Stomach (tissue), 9 donors: Measurements from ENCODE around the gene TCF3. TPM values are rescaled to one million over a fixed set of nuclear protein-coding genes. Genes with fewer than 3 reads are reported as not detected.
A peak's percentile ranks its signal among the peaks of the same experiment; 100 is the strongest.
"Not testable (repeated sequence)": the region's sequence is repeated elsewhere in the genome, so short reads cannot be mapped to it uniquely, and the experiment has no call there.

Experiments used
- DNase-seq, 2 donors: peaks; one replicate each; pipeline versions ENCODE4 v3.0.0 to v3.0.0-alpha.2; 2013 to 2019
- H3K27ac ChIP-seq, 5 donors: fragments of 200-600 bp in 4 of 5; sonication (generic) in 4 of 5; one replicate each; pipeline ENCODE4 v1.5.1; 2013 to 2019; ENCODE audit warnings: mild to moderate bottlenecking in 1 of 5, moderate library complexity in 1 of 5
- H3K27me3 ChIP-seq, 3 donors: fragments of 200-600 bp; sonication (generic); one replicate each; pipeline ENCODE4 v1.5.1; 2017 to 2019; ENCODE audit warnings: mixed run types in 1 of 3
- H3K36me3 ChIP-seq, 4 donors: fragments of 200-600 bp; sonication (generic); 1 replicate in 3 of 4; 2 replicates in 1 of 4; pipeline ENCODE4 v1.5.1; 2016 to 2019
- H3K4me1 ChIP-seq, 4 donors: fragments of 200-600 bp; sonication (generic); one replicate each; pipeline ENCODE4 v1.5.1; 2016 to 2019
- H3K4me3 ChIP-seq, 4 donors: fragments of 200-600 bp; sonication (generic) in 3 of 4; one replicate each; pipeline ENCODE4 v1.5.1; 2016 to 2019; ENCODE audit warnings: mild to moderate bottlenecking in 1 of 4
- H3K9me3 ChIP-seq, 4 donors: fragments of 200-600 bp; sonication (generic); one replicate each; pipeline ENCODE4 v1.5.1; 2016 to 2019
- CTCF ChIP-seq, 7 experiments: fragments of 450-650 bp in 4 of 7; fragments of 200-600 bp in 3 of 7; sonication (generic) in 3 of 7; IDR thresholded peaks; one replicate each; pipeline ENCODE4 v1.5.1; 2016 to 2019; ENCODE audit warnings: antibody characterized with exemption in 7 of 7, control low read depth in 2 of 7, mild to moderate bottlenecking in 1 of 7
- EP300 ChIP-seq: sonication (generic); formaldehyde crosslinking; IDR thresholded peaks from one replicate; pipeline ENCODE4 v1.6.1; 2017; ENCODE audit warnings: antibody characterized with exemption
- POLR2A ChIP-seq, 4 donors: fragments of 450-650 bp; IDR thresholded peaks; one replicate each; pipeline ENCODE4 v1.6.1; 2016; ENCODE audit warnings: antibody characterized with exemption in 4 of 4, control low read depth in 2 of 4, mild to moderate bottlenecking in 1 of 4, moderate library complexity in 1 of 4
- POLR2AphosphoS5 ChIP-seq, 3 donors: sonication (generic); formaldehyde crosslinking; IDR thresholded peaks; one replicate each; pipeline ENCODE4 v1.6.1; 2016; ENCODE audit warnings: antibody characterized with exemption in 3 of 3
- WGBS, 5 donors: extraction: QIAGEN DNeasy Blood & Tissue Kit in 3 of 5; methylation state at CpG; one replicate each; pipeline versions ENCODE4 v1.1.5 to v1.1.7; 2013 to 2018; 5-methylcytosine and 5-hydroxymethylcytosine counted together
- intact Hi-C: fragments of 100-400 bp; cut with DNase I; formaldehyde crosslinking; loops from one replicate; pipeline ENCODE4 v1.15.1; 2023; ENCODE audit warnings: low total_unique reads
- polyA plus RNA-seq, 3 donors: library from polyadenylated mRNA; stranded (reverse); fragments of 200-250 nt; gene quantifications; one replicate each; pipeline ENCODE4 v1.2.3, GENCODE V29; 2013
- total RNA-seq, 5 donors: library from RNA; depleted of rRNA; stranded (reverse); fragments of >200 nt; gene quantifications; one replicate each; pipeline versions ENCODE4 v1.1.0 to v1.2.3, GENCODE V29; 2014 to 2016
- donor health status: healthy with polysubstance abuse.
- donor health status: Bipolar disorder and iron deficiency.
- donor health status: healthy.

Gene TCF3
- total and polyA plus RNA-seq, 8 donors, result 12.8 to 90.2 (median 34.1) TPM

- Histone ChIP-seq H3K4me3 (peak overlapping the region in 3 of 4 donors; percentile 10 to 38 (median 22)), H3K36me3 (no peaks in the 10 kb centered on the region), H3K27ac (no peak overlapping the region), H3K4me1 (peaks cover 19 to 46% (median 43%) of the 10 kb centered on the region in 4 donors), H3K27me3 (peaks cover 15 to 100% (median 84%) of the 10 kb centered on the region in 3 donors), H3K9me3 (no peaks in the 10 kb centered on the region)
- DNase-seq, result no peak
- intact Hi-C loops, result loop anchor here (5.0 kb wide), 1 partner anchor 124 kb away; no protein-coding TSS in a partner anchor
- 1 to 5% (median 3%) methylated on average over 17 of the region's 17 CpGs for WGBS, 5 donors
- no peak for TF ChIP-seq POLR2AphosphoS5 (IDR thresholded peaks at IDR 0.05)
- no peak for TF ChIP-seq POLR2A (IDR thresholded peaks at IDR 0.05)
- no peak for TF ChIP-seq CTCF (IDR thresholded peaks at IDR 0.05)
- TF ChIP-seq EP300, result no peak
Measured at GRCh38 chr19:1671716-1672037, 19.3 kb upstream of the TCF3 start.

- intact Hi-C loops, result loop anchor here (5.0 kb wide), 1 partner anchor 123 kb away; no protein-coding TSS in a partner anchor
- not testable (repeated sequence) for H3K36me3 ChIP-seq, DNase-seq, H3K9me3 ChIP-seq, H3K27ac ChIP-seq, H3K4me3 ChIP-seq
- Histone ChIP-seq H3K4me1 (peaks cover 15 to 41% (median 35%) of the 10 kb centered on the region in 4 donors), H3K27me3 (peaks cover 11 to 100% (median 74%) of the 10 kb centered on the region in 3 donors)
- WGBS, 5 donors, result 59 to 68% (median 64%) methylated on average over 14 of the region's 14 CpGs
Measured at GRCh38 chr19:1670747-1671146, 18.3 kb upstream of the TCF3 start.

GRCh38 chr19:1668486-1669270 is 16.3 kb upstream of the TCF3 start:
- 7 to 10% (median 8%) methylated on average over 15 to 21 of the region's 21 CpGs for WGBS, 5 donors
- Histone ChIP-seq H3K36me3 (no peaks in the 10 kb centered on the region), H3K27ac (peak overlapping the region in 1 of 5 donors; percentile 42), H3K9me3 (no peaks in the 10 kb centered on the region), H3K4me1 (peaks cover 9 to 34% (median 27%) of the 10 kb centered on the region in 4 donors), H3K27me3 (peaks cover 8 to 90% (median 56%) of the 10 kb centered on the region in 3 donors), H3K4me3 (no peak overlapping the region)
- TF ChIP-seq CTCF (IDR thresholded peaks at IDR 0.05) (no peak), EP300 (no peak), POLR2AphosphoS5 (IDR thresholded peaks at IDR 0.05) (no peak), POLR2A (IDR thresholded peaks at IDR 0.05) (no peak)
- DNase-seq, result peak in 1 of 2 donors; percentile 65
- intact Hi-C loops, result no loop called here

GRCh38 chr19:1668048-1668485 is 15.7 kb upstream of the TCF3 start:
- no peak for DNase-seq
- Histone ChIP-seq H3K27me3 (peaks cover 8 to 84% (median 50%) of the 10 kb centered on the region in 3 donors), H3K4me3 (no peak overlapping the region), H3K36me3 (no peaks in the 10 kb centered on the region), H3K4me1 (peaks cover 9 to 34% (median 27%) of the 10 kb centered on the region in 4 donors), H3K9me3 (no peaks in the 10 kb centered on the region), H3K27ac (peak overlapping the region in 1 of 5 donors; percentile 42)
- TF ChIP-seq POLR2AphosphoS5 (IDR thresholded peaks at IDR 0.05) (no peak), POLR2A (IDR thresholded peaks at IDR 0.05) (no peak), CTCF (IDR thresholded peaks at IDR 0.05) (no peak), EP300 (no peak)
- intact Hi-C loops, result no loop called here
- WGBS, 5 donors, result 35 to 67% (median 50%) methylated on average over 2 of the region's 2 CpGs

- TF ChIP-seq POLR2AphosphoS5 (IDR thresholded peaks at IDR 0.05) (no peak), EP300 (no peak), CTCF (IDR thresholded peaks at IDR 0.05) (no peak), POLR2A (IDR thresholded peaks at IDR 0.05) (no peak)
- peak in 1 of 2 donors; percentile 57 for DNase-seq
- H3K27me3 ChIP-seq, result peaks cover 8 to 63% (median 26%) of the 10 kb centered on the region in 3 donors
Measured at GRCh38 chr19:1665565-1666047, 13.2 kb upstream of the TCF3 start.

More at GRCh38 chr19:1665565-1666047, 13.2 kb upstream of the TCF3 start:
- H3K27ac ChIP-seq, result no peak overlapping the region
- H3K4me1 ChIP-seq, result peaks cover 0 to 19% (median 15%) of the 10 kb centered on the region in 4 donors
- no peaks in the 10 kb centered on the region for H3K36me3 ChIP-seq
- no peaks in the 10 kb centered on the region for H3K9me3 ChIP-seq
- WGBS, 5 donors, result 29 to 51% (median 38%) methylated on average over 10 to 12 of the region's 12 CpGs
- H3K4me3 ChIP-seq, result no peak overlapping the region
- intact Hi-C loops, result no loop called here
